SK-N-SH treated with all-trans-retinoic acid at 6 μM for 48 hours (cell line): ENCODE results near the gene DNAJC1.

ENCODE experiments used
- ATAC-seq: fragments of 200-7000 bp; cut with Tn5 transposase; 3 replicates; pipeline ENCODE4 v1.9.1; 2020; ENCODE audit warnings: mild to moderate bottlenecking, moderate library complexity
- BACH2 ChIP-seq: fragments of 250-450 bp; sonication (Bioruptor Pico); IDR thresholded peaks from 2 replicates; pipeline ENCODE4 v1.9.0; 2021; ENCODE audit warnings: mild to moderate bottlenecking, borderline replicate concordance
- CSDC2 ChIP-seq: fragments of 250-450 bp; sonication (Bioruptor Pico); IDR thresholded peaks from 2 replicates; pipeline ENCODE4 v1.5.0; 2020; ENCODE audit warnings: mild to moderate bottlenecking, moderate library complexity
- ESRRG ChIP-seq: fragments of 250-450 bp; sonication (Bioruptor Pico); IDR thresholded peaks from 2 replicates; pipeline ENCODE4 v1.6.1; 2021; ENCODE audit warnings: mild to moderate bottlenecking
- GLIS3 ChIP-seq: fragments of 250-450 bp; sonication (Bioruptor Pico); IDR thresholded peaks from 2 replicates; pipeline ENCODE4 v1.5.0; 2020; ENCODE audit warnings: mild to moderate bottlenecking, moderate library complexity
- OSR1 ChIP-seq: fragments of 250-450 bp; sonication (Bioruptor Pico); IDR thresholded peaks from 2 replicates; pipeline ENCODE4 v1.8.0; 2022; ENCODE audit warnings: moderate library complexity, mild to moderate bottlenecking, inconsistent platforms
- PATZ1 ChIP-seq: fragments of 250-450 bp; sonication (Bioruptor Pico); IDR thresholded peaks from 2 replicates; pipeline ENCODE4 v1.8.0; 2020; ENCODE audit warnings: mild to moderate bottlenecking, moderate library complexity, borderline replicate concordance
- POU6F1 ChIP-seq: fragments of 250-450 bp; sonication (Bioruptor Pico); IDR thresholded peaks from 2 replicates; pipeline ENCODE4 v1.8.0; 2021; ENCODE audit warnings: low read depth, mild to moderate bottlenecking, moderate library complexity, borderline replicate concordance
- PPARA ChIP-seq: fragments of 250-450 bp; sonication (Bioruptor Pico); IDR thresholded peaks from 2 replicates; pipeline ENCODE4 v1.5.0; 2020; ENCODE audit warnings: mild to moderate bottlenecking, borderline replicate concordance
- RARB ChIP-seq: fragments of 250-450 bp; sonication (Bioruptor Pico); IDR thresholded peaks from 2 replicates; pipeline ENCODE4 v1.8.0; 2021; ENCODE audit warnings: mild to moderate bottlenecking, moderate library complexity
- SNAI2 ChIP-seq: fragments of 250-450 bp; sonication (Bioruptor Pico); IDR thresholded peaks from 2 replicates; pipeline ENCODE4 v1.5.0; 2020; ENCODE audit warnings: mild to moderate bottlenecking, moderate library complexity
- TCF4 ChIP-seq: fragments of 250-450 bp; sonication (Bioruptor Pico); IDR thresholded peaks from 2 replicates; pipeline ENCODE4 v1.8.0; 2021; ENCODE audit warnings: mild to moderate bottlenecking, moderate library complexity, borderline replicate concordance
- ZC3H10 ChIP-seq: fragments of 250-450 bp; sonication (Bioruptor Pico); IDR thresholded peaks from 2 replicates; pipeline ENCODE4 v1.5.1; 2021; ENCODE audit warnings: mild to moderate bottlenecking, moderate library complexity
- ZFP3 ChIP-seq: fragments of 250-450 bp; sonication (Bioruptor Pico); IDR thresholded peaks from 2 replicates; pipeline ENCODE4 v1.5.0; 2020; ENCODE audit warnings: mild to moderate bottlenecking, moderate library complexity
- ZFP30 ChIP-seq: fragments of 450-650 bp; formaldehyde crosslinking; IDR thresholded peaks from 2 replicates; pipeline ENCODE4 v1.5.0; 2022; ENCODE audit warnings: mild to moderate bottlenecking, moderate library complexity
- ZNF565 ChIP-seq: fragments of 450-650 bp; formaldehyde crosslinking; conservative IDR thresholded peaks from 2 replicates; pipeline ENCODE4 v1.5.0; 2020; ENCODE audit warnings: low read depth, mild to moderate bottlenecking, moderate library complexity
- ZNF70 ChIP-seq: fragments of 450-650 bp; formaldehyde crosslinking; IDR thresholded peaks from 2 replicates; pipeline ENCODE4 v1.5.0; 2020; ENCODE audit warnings: mild to moderate bottlenecking, moderate library complexity
- ZNF8 ChIP-seq: fragments of 450-650 bp; formaldehyde crosslinking; IDR thresholded peaks from 2 replicates; pipeline ENCODE4 v1.5.0; 2020; ENCODE audit warnings: mild to moderate bottlenecking, moderate library complexity
- TF ChIP-seq, protein P1 (sequence below): fragments of 250-450 bp; sonication (Bioruptor Pico); IDR thresholded peaks from 2 replicates; pipeline ENCODE4 v1.5.1; 2021; ENCODE audit warnings: mild to moderate bottlenecking, moderate library complexity
- TF ChIP-seq, protein P2 (sequence below): fragments of 250-450 bp; sonication (Bioruptor Pico); IDR thresholded peaks from 2 replicates; pipeline ENCODE4 v1.5.1; 2020; ENCODE audit warnings: low read depth, mild to moderate bottlenecking, moderate library complexity

DNAJC1 gene

DNA sequence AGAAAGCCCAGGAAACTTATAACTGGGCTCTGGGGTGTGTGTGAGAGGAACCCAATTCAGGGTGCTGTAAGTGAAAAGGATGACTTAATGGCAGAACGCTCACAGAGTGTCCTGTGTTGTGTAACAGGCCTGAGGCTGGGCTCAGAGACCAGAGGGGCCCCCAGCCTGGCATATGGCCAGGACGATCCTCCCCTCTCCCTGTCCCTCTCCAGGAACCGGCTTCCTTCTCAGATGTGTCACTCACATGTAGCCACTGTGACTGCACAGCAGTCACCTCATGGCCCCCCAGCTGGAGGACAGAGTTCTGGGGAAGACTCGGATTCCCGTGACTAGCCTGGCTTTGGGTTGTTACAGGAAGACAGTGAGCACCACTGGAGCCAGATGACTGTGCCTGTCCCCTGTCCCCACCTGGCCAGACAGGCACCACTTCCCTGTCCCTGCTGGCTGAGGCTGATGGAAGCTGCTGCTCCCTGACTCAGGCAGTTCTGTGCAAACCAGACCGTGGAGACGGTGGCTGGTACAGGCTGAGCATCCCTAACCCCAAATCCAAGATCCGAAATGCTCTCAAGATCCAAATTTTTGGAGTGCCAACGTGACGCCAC is 249.0 kb downstream of the DNAJC1 start:
- no peak for ATAC-seq
- TF ChIP-seq OSR1 (no peak), CSDC2 (CRISPR knock-in tag) (no peak), PATZ1 (CRISPR knock-in tag) (no peak), ZNF8 (CRISPR knock-in tag) (no peak), ESRRG (CRISPR knock-in tag) (no peak), SNAI2 (CRISPR knock-in tag) (no peak), BACH2 (no peak), ZNF565 (CRISPR knock-in tag) (no peak), ZFP3 (CRISPR knock-in tag) (no peak), PPARA (CRISPR knock-in tag) (no peak), RARB (no peak), ZC3H10 (CRISPR knock-in tag) (no peak), GLIS3 (CRISPR knock-in tag) (no peak)
- TF ChIP-seq, protein P1, sequence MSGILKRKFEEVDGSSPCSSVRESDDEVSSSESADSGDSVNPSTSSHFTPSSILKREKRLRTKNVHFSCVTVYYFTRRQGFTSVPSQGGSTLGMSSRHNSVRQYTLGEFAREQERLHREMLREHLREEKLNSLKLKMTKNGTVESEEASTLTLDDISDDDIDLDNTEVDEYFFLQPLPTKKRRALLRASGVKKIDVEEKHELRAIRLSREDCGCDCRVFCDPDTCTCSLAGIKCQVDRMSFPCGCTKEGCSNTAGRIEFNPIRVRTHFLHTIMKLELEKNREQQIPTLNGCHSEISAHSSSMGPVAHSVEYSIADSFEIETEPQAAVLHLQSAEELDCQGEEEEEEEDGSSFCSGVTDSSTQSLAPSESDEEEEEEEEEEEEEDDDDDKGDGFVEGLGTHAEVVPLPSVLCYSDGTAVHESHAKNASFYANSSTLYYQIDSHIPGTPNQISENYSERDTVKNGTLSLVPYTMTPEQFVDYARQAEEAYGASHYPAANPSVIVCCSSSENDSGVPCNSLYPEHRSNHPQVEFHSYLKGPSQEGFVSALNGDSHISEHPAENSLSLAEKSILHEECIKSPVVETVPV (CRISPR knock-in tag) = no peak
- TF ChIP-seq, protein P2, sequence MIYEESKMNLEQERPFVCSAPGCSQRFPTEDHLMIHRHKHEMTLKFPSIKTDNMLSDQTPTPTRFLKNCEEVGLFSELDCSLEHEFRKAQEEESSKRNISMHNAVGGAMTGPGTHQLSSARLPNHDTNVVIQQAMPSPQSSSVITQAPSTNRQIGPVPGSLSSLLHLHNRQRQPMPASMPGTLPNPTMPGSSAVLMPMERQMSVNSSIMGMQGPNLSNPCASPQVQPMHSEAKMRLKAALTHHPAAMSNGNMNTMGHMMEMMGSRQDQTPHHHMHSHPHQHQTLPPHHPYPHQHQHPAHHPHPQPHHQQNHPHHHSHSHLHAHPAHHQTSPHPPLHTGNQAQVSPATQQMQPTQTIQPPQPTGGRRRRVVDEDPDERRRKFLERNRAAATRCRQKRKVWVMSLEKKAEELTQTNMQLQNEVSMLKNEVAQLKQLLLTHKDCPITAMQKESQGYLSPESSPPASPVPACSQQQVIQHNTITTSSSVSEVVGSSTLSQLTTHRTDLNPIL (CRISPR knock-in tag) = no peak

- no peak for ATAC-seq
- TF ChIP-seq BACH2 = no peak
- no peak for TF ChIP-seq ESRRG (CRISPR knock-in tag)
- TF ChIP-seq TCF4 (CRISPR knock-in tag) = no peak
Measured at GRCh38 chr10:21753497-21754270, 249.8 kb downstream of the DNAJC1 start.

DNA sequence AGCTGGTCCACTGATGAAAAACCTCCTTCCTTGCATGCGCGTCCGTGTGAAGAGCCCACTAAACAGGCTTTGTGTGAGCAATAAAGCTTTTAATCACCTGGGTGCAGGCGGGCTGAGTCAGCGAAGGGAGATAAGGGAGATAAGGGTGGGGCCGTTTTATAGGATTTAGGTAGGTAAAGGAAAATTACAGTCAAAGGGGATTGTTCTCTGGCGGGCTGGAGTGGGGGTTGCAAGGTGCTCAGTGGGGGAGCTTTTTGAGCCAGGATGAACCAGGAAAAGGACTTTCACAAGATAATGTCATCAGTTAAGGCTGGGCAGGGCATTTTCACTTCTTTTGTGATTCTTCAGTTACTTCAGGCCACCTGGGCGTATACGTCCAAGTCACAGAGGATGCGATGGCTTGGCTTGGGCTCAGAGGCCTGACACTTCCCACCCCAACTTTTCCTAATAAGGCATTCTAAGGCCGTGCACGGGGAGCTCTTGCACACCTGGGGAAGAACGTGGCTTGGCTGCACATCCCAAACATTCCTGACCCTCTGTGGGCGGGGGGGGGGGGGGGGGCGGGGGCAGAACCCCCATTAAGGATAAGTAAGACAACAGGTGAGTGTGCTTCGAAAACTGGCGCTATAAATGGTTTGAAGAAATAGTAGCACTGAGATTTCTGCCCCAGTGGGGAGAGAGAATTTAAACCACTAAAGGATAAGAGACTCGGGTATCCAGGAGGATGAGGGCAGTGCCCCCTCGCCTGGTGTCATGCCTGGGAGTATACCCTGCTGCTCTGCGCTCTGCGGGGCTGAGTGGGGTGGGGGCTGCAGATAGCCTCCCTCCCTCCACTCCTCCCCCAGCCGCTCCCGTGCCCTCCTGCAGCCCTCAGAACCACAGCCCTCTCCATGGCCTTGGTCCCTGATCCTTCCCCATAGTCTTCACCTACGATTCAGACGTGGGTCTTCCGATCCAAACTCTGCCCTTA is 251.9 kb downstream of the DNAJC1 start:
- TF ChIP-seq POU6F1 (CRISPR knock-in tag) = no peak
- TF ChIP-seq SNAI2 (CRISPR knock-in tag) = no peak
- ATAC-seq = no peak

- no peak for ATAC-seq
- TF ChIP-seq OSR1 = no peak
- TF ChIP-seq, protein P1 (CRISPR knock-in tag) = no peak
- TF ChIP-seq TCF4 (CRISPR knock-in tag) = no peak
- TF ChIP-seq CSDC2 (CRISPR knock-in tag) = no peak
- no peak for TF ChIP-seq ZFP30 (CRISPR knock-in tag)
- TF ChIP-seq, protein P2 (CRISPR knock-in tag) = no peak
- TF ChIP-seq SNAI2 (CRISPR knock-in tag) = no peak
- TF ChIP-seq ESRRG (CRISPR knock-in tag) = no peak
- no peak for TF ChIP-seq ZNF8 (CRISPR knock-in tag)
- TF ChIP-seq RARB = no peak
- no peak for TF ChIP-seq ZNF70 (CRISPR knock-in tag)
- TF ChIP-seq PATZ1 (CRISPR knock-in tag) = no peak
Measured at GRCh38 chr10:21750424-21750823, 253.1 kb downstream of the DNAJC1 start.
